Astrocyte (in vitro differentiated cells and primary cell): ENCODE data around the gene KRTAP10-1. TPM values are rescaled to one million over a fixed set of nuclear protein-coding genes. Genes with fewer than 3 reads are reported as not detected.

ENCODE experiments used
- DNase-seq: peaks from one replicate; pipeline ENCODE4 v3.0.0-alpha.2; 2010; ENCODE audit warnings: low read depth
- FAIRE-seq: peaks from 2 replicates; lab custom pipeline; 2011; peaks lifted over from hg19 to GRCh38; lab: Jason Lieb, UNC
- H2AFZ ChIP-seq: 2 replicates; pipeline ENCODE4 v1.6.0; 2012; ENCODE audit warnings: low read depth, low read length, inconsistent platforms
- H3K27ac ChIP-seq: 2 replicates; pipeline ENCODE4 v1.5.1; 2011; ENCODE audit warnings: low read depth, low read length, inconsistent platforms
- H3K27me3 ChIP-seq: 2 replicates; pipeline ENCODE4 v1.6.0; 2011; ENCODE audit warnings: low read length, inconsistent platforms; ENCODE audit not compliant: insufficient read depth
- H3K36me3 ChIP-seq: 2 replicates; pipeline ENCODE4 v1.5.1; 2011; ENCODE audit warnings: low read length, inconsistent platforms; ENCODE audit not compliant: insufficient read depth
- H3K4me1 ChIP-seq: 2 replicates; pipeline ENCODE4 v1.5.1; 2011; ENCODE audit warnings: low read length, inconsistent platforms; ENCODE audit not compliant: insufficient read depth
- H3K4me2 ChIP-seq: 2 replicates; pipeline ENCODE4 v1.6.0; 2012; ENCODE audit warnings: low read length, inconsistent platforms
- H3K4me3 ChIP-seq: 2 replicates; pipeline ENCODE4 v1.5.1; 2011; ENCODE audit warnings: low read depth, mild to moderate bottlenecking, low read length, inconsistent platforms; ENCODE audit not compliant: insufficient read depth
- H3K79me2 ChIP-seq: 2 replicates; pipeline ENCODE4 v1.6.0; 2012; ENCODE audit warnings: mild to moderate bottlenecking, low read length, inconsistent platforms; ENCODE audit not compliant: insufficient read depth
- H3K9ac ChIP-seq: 2 replicates; pipeline ENCODE4 v1.6.0; 2012; ENCODE audit warnings: mild to moderate bottlenecking, low read length, inconsistent platforms
- H3K9me3 ChIP-seq: 2 replicates; pipeline ENCODE4 v1.5.1; 2012; ENCODE audit warnings: low read depth, mild to moderate bottlenecking, low read length, inconsistent platforms; ENCODE audit not compliant: insufficient read depth
- H4K20me1 ChIP-seq: 2 replicates; pipeline ENCODE4 v1.6.0; 2012; ENCODE audit warnings: low read length, inconsistent platforms; ENCODE audit not compliant: insufficient read depth
- H3K27ac Mint-ChIP-seq: one replicate; pipeline ENCODE4 v1.8.0; 2021; ENCODE audit warnings: mild to moderate bottlenecking, mixed read lengths; ENCODE audit not compliant: unreplicated experiment
- H3K27me3 Mint-ChIP-seq: one replicate; pipeline ENCODE4 v1.8.0; 2021; ENCODE audit warnings: low read depth, mixed read lengths; ENCODE audit not compliant: unreplicated experiment
- H3K36me3 Mint-ChIP-seq: one replicate; pipeline ENCODE4 v1.8.0; 2021; ENCODE audit warnings: low read depth, mixed read lengths; ENCODE audit not compliant: unreplicated experiment
- H3K4me1 Mint-ChIP-seq: one replicate; pipeline ENCODE4 v1.8.0; 2021; ENCODE audit warnings: low read depth, mixed read lengths; ENCODE audit not compliant: unreplicated experiment
- H3K4me3 Mint-ChIP-seq: one replicate; pipeline ENCODE4 v1.8.0; 2021; ENCODE audit warnings: mild to moderate bottlenecking, moderate library complexity, mixed read lengths; ENCODE audit not compliant: unreplicated experiment
- H3K9me3 Mint-ChIP-seq: one replicate; pipeline ENCODE4 v1.8.0; 2021; ENCODE audit warnings: mild to moderate bottlenecking, mixed read lengths; ENCODE audit not compliant: unreplicated experiment
- EZH2 ChIP-seq: IDR thresholded peaks from 2 replicates; pipeline ENCODE4 v1.6.1; 2012; ENCODE audit warnings: mild to moderate bottlenecking, low read length, inconsistent platforms; ENCODE audit not compliant: insufficient read depth
- total RNA-seq: library from RNA; stranded (reverse); gene quantifications from 2 replicates; pipeline ENCODE4 v1.2.1, GENCODE V29; 2021
- TF ChIP-seq, protein P1 (sequence below): IDR thresholded peaks from 2 replicates; pipeline ENCODE4 v1.5.1; 2011; ENCODE audit warnings: low read depth, mild to moderate bottlenecking, inconsistent platforms, low read length, moderate library complexity; ENCODE audit not compliant: insufficient read depth

KRTAP10-1 gene
- total RNA-seq, 1 donor from 2014 or later = not detected

DNA sequence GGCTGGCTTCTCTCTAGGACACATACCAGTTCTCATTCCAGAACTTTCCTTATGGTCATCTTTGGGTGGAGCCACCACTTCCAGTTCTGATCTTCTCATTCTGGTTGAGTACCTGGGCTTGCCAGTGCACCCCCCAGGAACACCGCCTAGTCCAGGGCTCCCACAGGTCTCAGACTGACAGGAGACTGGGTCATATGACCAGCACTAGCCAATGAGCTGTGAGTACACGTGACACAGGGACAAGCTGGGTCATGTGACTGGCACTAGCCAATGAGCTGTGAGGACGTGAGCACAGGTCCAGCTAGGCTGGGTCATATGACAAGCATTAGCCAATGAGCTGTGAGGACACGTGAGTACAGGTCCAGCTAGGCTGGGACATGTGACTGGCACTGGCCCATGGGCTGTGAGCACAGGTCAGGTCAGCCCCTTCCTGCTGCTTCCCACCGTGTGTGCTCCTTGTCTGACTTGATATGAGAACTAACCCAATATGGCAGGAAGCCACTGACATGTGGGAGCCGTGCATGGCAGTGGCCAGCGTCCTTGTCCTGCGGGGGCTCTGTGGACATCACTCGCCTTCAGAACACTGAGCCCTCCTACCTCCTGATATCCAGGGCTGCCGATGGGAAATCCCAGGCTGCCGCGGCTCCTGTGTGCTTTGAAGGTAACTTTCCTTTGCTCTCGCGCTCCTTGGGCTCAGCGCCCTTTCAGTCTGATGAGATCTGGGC lies 22.7 kb downstream of the KRTAP10-1 start:
- no peak overlapping the region for H3K9ac ChIP-seq
- no peak for FAIRE-seq
- DNase-seq = no peak
- peaks cover 9% of the 10 kb centered on the region for H3K9me3 ChIP-seq
- Mint-ChIP-seq H3K27ac (no peak overlapping the region), H3K9me3 (peaks cover 21% of the 10 kb centered on the region), H3K36me3 (peaks cover 6% of the 10 kb centered on the region), H3K4me1 (peaks cover 4% of the 10 kb centered on the region), H3K4me3 (no peak overlapping the region), H3K27me3 (peaks cover 49% of the 10 kb centered on the region)
- H2AFZ ChIP-seq = no peak overlapping the region
- H3K36me3 ChIP-seq = no peaks in the 10 kb centered on the region
- no peak overlapping the region for H3K27ac ChIP-seq
- TF ChIP-seq EZH2 = no peak
- TF ChIP-seq, protein P1, sequence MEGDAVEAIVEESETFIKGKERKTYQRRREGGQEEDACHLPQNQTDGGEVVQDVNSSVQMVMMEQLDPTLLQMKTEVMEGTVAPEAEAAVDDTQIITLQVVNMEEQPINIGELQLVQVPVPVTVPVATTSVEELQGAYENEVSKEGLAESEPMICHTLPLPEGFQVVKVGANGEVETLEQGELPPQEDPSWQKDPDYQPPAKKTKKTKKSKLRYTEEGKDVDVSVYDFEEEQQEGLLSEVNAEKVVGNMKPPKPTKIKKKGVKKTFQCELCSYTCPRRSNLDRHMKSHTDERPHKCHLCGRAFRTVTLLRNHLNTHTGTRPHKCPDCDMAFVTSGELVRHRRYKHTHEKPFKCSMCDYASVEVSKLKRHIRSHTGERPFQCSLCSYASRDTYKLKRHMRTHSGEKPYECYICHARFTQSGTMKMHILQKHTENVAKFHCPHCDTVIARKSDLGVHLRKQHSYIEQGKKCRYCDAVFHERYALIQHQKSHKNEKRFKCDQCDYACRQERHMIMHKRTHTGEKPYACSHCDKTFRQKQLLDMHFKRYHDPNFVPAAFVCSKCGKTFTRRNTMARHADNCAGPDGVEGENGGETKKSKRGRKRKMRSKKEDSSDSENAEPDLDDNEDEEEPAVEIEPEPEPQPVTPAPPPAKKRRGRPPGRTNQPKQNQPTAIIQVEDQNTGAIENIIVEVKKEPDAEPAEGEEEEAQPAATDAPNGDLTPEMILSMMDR = no peak
- no peaks in the 10 kb centered on the region for H3K4me1 ChIP-seq
- H4K20me1 ChIP-seq = no peaks in the 10 kb centered on the region
- no peaks in the 10 kb centered on the region for H3K27me3 ChIP-seq
- H3K4me2 ChIP-seq = no peak overlapping the region
- no peak overlapping the region for H3K4me3 ChIP-seq
- no peaks in the 10 kb centered on the region for H3K79me2 ChIP-seq

DNA sequence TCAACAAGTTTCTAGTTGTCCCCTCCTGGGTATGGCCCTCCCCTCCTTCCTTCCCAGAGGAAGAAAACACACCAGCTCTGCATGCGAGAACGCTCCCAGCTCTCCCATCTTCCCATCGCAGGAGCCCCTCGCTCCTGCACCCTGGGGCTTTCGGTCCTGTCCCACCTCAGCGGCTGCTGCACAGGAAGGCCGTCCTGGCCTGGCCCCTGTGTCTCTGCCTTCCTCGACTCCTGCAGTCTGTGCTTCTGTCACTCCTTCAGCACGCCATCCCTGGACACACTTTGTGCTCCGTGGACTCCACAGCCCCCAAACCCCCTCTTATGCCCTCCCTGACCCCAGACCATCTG lies 23.2 kb downstream of the KRTAP10-1 start:
- FAIRE-seq = no peak
- H3K36me3 ChIP-seq = no peaks in the 10 kb centered on the region
- no peaks in the 10 kb centered on the region for H3K4me1 ChIP-seq
- no peak overlapping the region for H3K9ac ChIP-seq
- no peaks in the 10 kb centered on the region for H3K79me2 ChIP-seq
- Mint-ChIP-seq H3K4me3 (no peak overlapping the region), H3K27me3 (peaks cover 52% of the 10 kb centered on the region), H3K36me3 (peaks cover 6% of the 10 kb centered on the region), H3K9me3 (peaks cover 21% of the 10 kb centered on the region), H3K27ac (no peak overlapping the region), H3K4me1 (peaks cover 4% of the 10 kb centered on the region)
- no peak overlapping the region for H3K4me2 ChIP-seq
- no peaks in the 10 kb centered on the region for H3K27me3 ChIP-seq
- peaks cover 8% of the 10 kb centered on the region for H3K9me3 ChIP-seq
- DNase-seq = no peak
- TF ChIP-seq, protein P1 = no peak
- TF ChIP-seq EZH2 = no peak
- no peaks in the 10 kb centered on the region for H4K20me1 ChIP-seq
- H3K4me3 ChIP-seq = no peak overlapping the region
- no peak overlapping the region for H3K27ac ChIP-seq
- no peak overlapping the region for H2AFZ ChIP-seq

DNA sequence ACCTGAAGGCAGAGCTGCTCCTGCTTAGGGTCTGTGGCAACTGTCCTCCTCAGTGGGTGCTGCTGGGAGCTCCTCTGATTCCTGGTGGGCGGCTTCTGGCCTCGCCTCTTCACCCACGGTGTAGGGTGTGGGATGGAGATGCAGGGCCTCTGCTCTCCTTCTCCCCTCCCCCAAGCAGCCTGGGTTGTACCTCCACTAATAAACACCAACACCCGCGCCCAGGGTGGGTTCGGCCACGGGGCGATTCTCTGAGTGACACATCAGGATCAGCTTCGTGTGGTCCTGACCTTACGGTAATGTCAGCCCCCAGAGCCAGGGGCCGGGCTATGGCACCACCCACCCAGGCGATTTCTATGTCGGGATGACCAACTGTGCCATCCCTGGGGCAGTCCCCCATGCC lies 23.7 kb downstream of the KRTAP10-1 start:
- Histone ChIP-seq H2AFZ (no peak overlapping the region), H3K4me3 (no peak overlapping the region), H3K9ac (no peak overlapping the region), H3K79me2 (no peaks in the 10 kb centered on the region), H3K36me3 (no peaks in the 10 kb centered on the region), H3K4me1 (no peaks in the 10 kb centered on the region), H3K27me3 (no peaks in the 10 kb centered on the region), H4K20me1 (no peaks in the 10 kb centered on the region), H3K4me2 (no peak overlapping the region), H3K27ac (no peak overlapping the region), H3K9me3 (peaks cover 8% of the 10 kb centered on the region)
- DNase-seq (no peak), FAIRE-seq (no peak)
- TF ChIP-seq, protein P1 = no peak
- no peak for TF ChIP-seq EZH2
- Mint-ChIP-seq H3K27ac (no peak overlapping the region), H3K27me3 (peaks cover 56% of the 10 kb centered on the region), H3K9me3 (peaks cover 21% of the 10 kb centered on the region), H3K36me3 (peaks cover 6% of the 10 kb centered on the region), H3K4me1 (peaks cover 4% of the 10 kb centered on the region), H3K4me3 (no peak overlapping the region)
